CD14-positive monocyte (primary cell): ENCODE measurements around the gene ZIC1. TPM values are rescaled to one million over a fixed set of nuclear protein-coding genes. Genes with fewer than 3 reads are reported as not detected.

Experiments used
- DNase-seq, 3 donors: peaks; one replicate each; pipeline ENCODE4 v3.0.0-alpha.2; 2011 to 2022
- H2AFZ ChIP-seq: 2 replicates; pipeline ENCODE4 v1.6.0; 2012; ENCODE audit warnings: mild to moderate bottlenecking, low read depth, low read length, inconsistent platforms; ENCODE audit not compliant: insufficient read depth, poor library complexity, severe bottlenecking
- H3K27ac ChIP-seq, 2 donors: 1 replicate in 1 of 2; 2 replicates in 1 of 2; pipeline ENCODE4 v1.5.1; 2012 to 2013; ENCODE audit warnings: low read length in 2 of 2, control low read depth in 1 of 2, inconsistent platforms in 1 of 2, low read depth in 1 of 2, mild to moderate bottlenecking in 1 of 2
- H3K27me3 ChIP-seq, 2 donors: one replicate each; pipeline versions ENCODE4 v1.6.0 to v1.6.1; 2011 to 2013; ENCODE audit warnings: low read length in 2 of 2; ENCODE audit not compliant: control insufficient read depth in 2 of 2, insufficient read depth in 2 of 2
- H3K36me3 ChIP-seq, 2 donors: replicated peaks in 1 of 2; 1 replicate in 1 of 2; 2 replicates in 1 of 2; pipeline versions ENCODE4 v1.5.1 to v1.6.1; 2012 to 2013; ENCODE audit warnings: low read length in 2 of 2, control low read depth in 1 of 2, inconsistent platforms in 1 of 2, mild to moderate bottlenecking in 1 of 2; ENCODE audit not compliant: insufficient read depth in 2 of 2, control insufficient read depth in 1 of 2
- H3K4me1 ChIP-seq, 2 donors: 1 replicate in 1 of 2; 2 replicates in 1 of 2; pipeline versions ENCODE4 v1.5.1 to v1.6.1; 2012 to 2013; ENCODE audit warnings: low read length in 2 of 2, control low read depth in 1 of 2, inconsistent platforms in 1 of 2, mild to moderate bottlenecking in 1 of 2, moderate library complexity in 1 of 2; ENCODE audit not compliant: insufficient read depth in 2 of 2, control insufficient read depth in 1 of 2
- H3K4me2 ChIP-seq: replicated peaks from 2 replicates; pipeline ENCODE3; 2012; ENCODE audit warnings: low read length, moderate library complexity, mild to moderate bottlenecking; ENCODE audit not compliant: poor library complexity, severe bottlenecking; ENCODE audit errors: extremely low read depth
- H3K4me3 ChIP-seq, 3 experiments: fragments of 200-600 bp in 1 of 3; sonication (generic) in 1 of 3; replicated peaks in 1 of 3; 1 replicate in 2 of 3; 2 replicates in 1 of 3; pipeline ENCODE4 v1.5.1; 2011 to 2013; ENCODE audit warnings: low read length in 3 of 3, mild to moderate bottlenecking in 3 of 3, control low read depth in 2 of 3, low read depth in 2 of 3, inconsistent platforms in 1 of 3, moderate library complexity in 1 of 3
- H3K79me2 ChIP-seq: 2 replicates; pipeline ENCODE4 v1.6.0; 2012; ENCODE audit warnings: mild to moderate bottlenecking, control low read depth, inconsistent platforms, low read length, moderate library complexity; ENCODE audit not compliant: insufficient read depth
- H3K9ac ChIP-seq: 2 replicates; pipeline ENCODE4 v1.6.0; 2017; ENCODE audit warnings: low read length, mild to moderate bottlenecking; ENCODE audit not compliant: insufficient read depth, poor library complexity, severe bottlenecking
- H3K9me3 ChIP-seq, 2 donors: replicated peaks in 1 of 2; 1 replicate in 1 of 2; 2 replicates in 1 of 2; pipeline versions ENCODE4 v1.5.1 to v1.6.1; 2012 to 2013; ENCODE audit warnings: low read length in 2 of 2, control low read depth in 1 of 2; ENCODE audit not compliant: control insufficient read depth in 1 of 2, insufficient read depth in 1 of 2
- H4K20me1 ChIP-seq: 2 replicates; pipeline ENCODE4 v1.6.0; 2012; ENCODE audit warnings: mild to moderate bottlenecking, low read length, control low read depth, moderate library complexity; ENCODE audit not compliant: insufficient read depth
- H3K27ac Mint-ChIP-seq, 7 donors: one replicate each; pipeline ENCODE4 v1.8.0; 2020; ENCODE audit warnings: mild to moderate bottlenecking in 7 of 7, mixed read lengths in 7 of 7, moderate library complexity in 6 of 7, inconsistent platforms in 2 of 7
- H3K27me3 Mint-ChIP-seq, 3 donors: one replicate each; pipeline ENCODE4 v1.8.0; 2021 to 2022; ENCODE audit warnings: low read depth in 3 of 3, mild to moderate bottlenecking in 3 of 3, mixed read lengths in 3 of 3, moderate library complexity in 3 of 3, inconsistent platforms in 1 of 3
- H3K36me3 Mint-ChIP-seq, 2 donors: one replicate each; pipeline ENCODE4 v1.8.0; 2020; ENCODE audit warnings: mixed read lengths in 2 of 2, inconsistent platforms in 1 of 2, mild to moderate bottlenecking in 1 of 2
- H3K4me1 Mint-ChIP-seq: one replicate; pipeline ENCODE4 v1.8.0; 2020; ENCODE audit warnings: mild to moderate bottlenecking, mixed read lengths
- H3K4me3 Mint-ChIP-seq, 2 donors: one replicate each; pipeline ENCODE4 v1.8.0; 2020; ENCODE audit warnings: mild to moderate bottlenecking in 2 of 2, mixed read lengths in 2 of 2, moderate library complexity in 1 of 2
- H3K9me3 Mint-ChIP-seq, 7 donors: one replicate each; pipeline ENCODE4 v1.8.0; 2020 to 2022; ENCODE audit warnings: mixed read lengths in 7 of 7, mild to moderate bottlenecking in 6 of 7, moderate library complexity in 6 of 7, inconsistent platforms in 2 of 7
- CTCF ChIP-seq: fragments of 200-600 bp; IDR thresholded peaks from one replicate; pipeline ENCODE4 v1.8.0; 2022; ENCODE audit warnings: antibody characterized with exemption, mild to moderate bottlenecking
- WGBS: methylation state at CpG from one replicate; pipeline ENCODE4 v1.1.5; 2013; ENCODE audit warnings: missing lambda C conversion rate; ENCODE audit not compliant: insufficient coverage; 5-methylcytosine and 5-hydroxymethylcytosine counted together
- intact Hi-C, 2 donors: fragments of 100-400 bp; cut with micrococcal nuclease; formaldehyde crosslinking; loops; one replicate each; pipeline versions ENCODE4 v1.15.0 to v1.15.1; 2023
- polyA plus RNA-seq, 3 donors: library from polyadenylated mRNA; depleted of rRNA in 1 of 3; unstranded in 2 of 3; stranded (reverse) in 1 of 3; fragments of 300-500 nt in 2 of 3; fragments of >200 nt in 1 of 3; fragmentation: Illumina TruSeq in 2 of 3; gene quantifications; 1 replicate in 2 of 3; 2 replicates in 1 of 3; pipeline ENCODE4 v1.2.3, GENCODE V29; 2012 to 2021

The ZIC1 gene
- polyA plus RNA-seq, 3 donors, result not detected

- intact Hi-C loops, result no loop called here
- H3K27me3 Mint-ChIP-seq, result peaks cover 82 to 87% (median 86%) of the 10 kb centered on the region in 3 donors
Measured at GRCh38 chr3:147422196-147422595, 13.0 kb downstream of the ZIC1 start.

More at GRCh38 chr3:147422196-147422595, 13.0 kb downstream of the ZIC1 start:
- Histone ChIP-seq H3K79me2 (no peaks in the 10 kb centered on the region), H3K4me2 (no peak overlapping the region), H3K4me3 (no peak overlapping the region), H2AFZ (no peak overlapping the region), H3K9me3 (peaks cover 50 to 78% of the 10 kb centered on the region in 2 donors), H3K36me3 (no peaks in the 10 kb centered on the region), H3K4me1 (no peaks in the 10 kb centered on the region), H3K27ac (no peak overlapping the region), H3K27me3 (peaks cover 82 to 97% of the 10 kb centered on the region in 2 donors), H4K20me1 (no peaks in the 10 kb centered on the region), H3K9ac (no peak overlapping the region)
- Mint-ChIP-seq H3K4me1 (peaks cover 8% of the 10 kb centered on the region), H3K27ac (no peak overlapping the region), H3K36me3 (peaks cover 12 to 13% of the 10 kb centered on the region in 2 donors), H3K9me3 (peaks cover 14 to 61% (median 52%) of the 10 kb centered on the region in 7 donors), H3K4me3 (peak overlapping the region in 1 of 2 donors; percentile 71)
- no peak for DNase-seq
- no peak for TF ChIP-seq CTCF
- 22% methylated on average over 12 of the region's 15 CpGs for WGBS
